GM12874 (cell line): ENCODE data around the gene JADE3.

Source experiments
- CTCF ChIP-seq: IDR thresholded peaks from 2 replicates; pipeline ENCODE4 v1.5.1; 2011; ENCODE audit warnings: low read depth, mild to moderate bottlenecking, control low read depth, low read length, moderate library complexity; ENCODE audit not compliant: insufficient read depth

Gene JADE3

GRCh38 chrX:46957297-46957696 lies 45.1 kb downstream of the JADE3 start:
- TF ChIP-seq CTCF: no peak

GRCh38 chrX:46959101-46959500 lies 46.9 kb downstream of the JADE3 start:
- no peak for TF ChIP-seq CTCF

GRCh38 chrX:46959985-46960700 lies 47.9 kb downstream of the JADE3 start:
- no peak for TF ChIP-seq CTCF

- no peak for TF ChIP-seq CTCF
These were observed 48.9 kb downstream of the JADE3 start for GRCh38 chrX:46961097-46961496.

GRCh38 chrX:46961574-46962283 lies 49.5 kb downstream of the JADE3 start:
- TF ChIP-seq CTCF: no peak

- no peak for TF ChIP-seq CTCF
These were observed 53.0 kb downstream of the JADE3 start for GRCh38 chrX:46965125-46965758.

- TF ChIP-seq CTCF: no peak
These were observed 55.3 kb downstream of the JADE3 start for GRCh38 chrX:46967547-46967946.
